Measurements from ENCODE around the gene PER1.

DNA sequence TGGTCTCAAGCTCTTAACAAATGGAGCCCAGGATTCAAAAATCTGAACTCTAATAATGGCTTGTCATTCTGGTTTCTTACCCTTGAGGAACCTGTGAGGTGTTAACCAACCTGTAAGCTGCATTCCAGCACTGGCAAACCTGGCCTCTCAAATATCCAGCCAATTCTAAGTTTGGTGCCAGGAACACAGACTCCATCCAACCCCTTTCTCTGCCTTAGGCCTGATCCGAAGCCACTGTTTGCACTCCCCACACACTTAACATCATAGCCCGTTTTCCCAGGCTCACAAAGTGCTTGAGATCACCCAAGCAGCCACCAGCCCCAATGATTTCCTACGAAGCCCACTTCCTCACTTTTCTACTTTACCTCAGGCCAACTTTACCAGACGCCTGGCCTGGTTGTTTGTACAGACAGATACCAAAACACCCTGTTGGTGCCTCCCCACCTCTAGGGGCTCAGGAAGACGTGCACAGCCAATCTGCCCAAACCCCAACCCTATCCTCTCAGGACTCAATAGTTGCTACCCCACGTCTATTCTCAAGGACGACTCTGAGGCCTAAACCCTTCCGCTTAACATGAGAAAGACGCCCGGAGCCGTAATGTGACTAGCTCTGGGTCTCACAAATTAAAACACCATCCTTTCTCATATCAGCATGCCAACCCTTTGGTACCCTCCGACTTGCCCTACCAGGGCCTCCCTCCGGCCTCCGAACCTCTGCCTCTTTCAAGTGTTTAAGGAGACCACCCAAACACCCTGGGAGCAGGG, 3.2 kb upstream of the PER1 start:
- TF ChIP-seq, protein P1, sequence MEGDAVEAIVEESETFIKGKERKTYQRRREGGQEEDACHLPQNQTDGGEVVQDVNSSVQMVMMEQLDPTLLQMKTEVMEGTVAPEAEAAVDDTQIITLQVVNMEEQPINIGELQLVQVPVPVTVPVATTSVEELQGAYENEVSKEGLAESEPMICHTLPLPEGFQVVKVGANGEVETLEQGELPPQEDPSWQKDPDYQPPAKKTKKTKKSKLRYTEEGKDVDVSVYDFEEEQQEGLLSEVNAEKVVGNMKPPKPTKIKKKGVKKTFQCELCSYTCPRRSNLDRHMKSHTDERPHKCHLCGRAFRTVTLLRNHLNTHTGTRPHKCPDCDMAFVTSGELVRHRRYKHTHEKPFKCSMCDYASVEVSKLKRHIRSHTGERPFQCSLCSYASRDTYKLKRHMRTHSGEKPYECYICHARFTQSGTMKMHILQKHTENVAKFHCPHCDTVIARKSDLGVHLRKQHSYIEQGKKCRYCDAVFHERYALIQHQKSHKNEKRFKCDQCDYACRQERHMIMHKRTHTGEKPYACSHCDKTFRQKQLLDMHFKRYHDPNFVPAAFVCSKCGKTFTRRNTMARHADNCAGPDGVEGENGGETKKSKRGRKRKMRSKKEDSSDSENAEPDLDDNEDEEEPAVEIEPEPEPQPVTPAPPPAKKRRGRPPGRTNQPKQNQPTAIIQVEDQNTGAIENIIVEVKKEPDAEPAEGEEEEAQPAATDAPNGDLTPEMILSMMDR (IDR thresholded peaks at IDR 0.05 in 4 of 5, conservative IDR thresholded peaks at IDR 0.05 in 1 of 5) = no peak
- TF ChIP-seq POLR2A (IDR thresholded peaks at IDR 0.05) = no peak

All from gastrocnemius medialis (tissue), 4 donors.